ENCODE measurements around the gene ABCA4.

ABCA4 gene

DNA sequence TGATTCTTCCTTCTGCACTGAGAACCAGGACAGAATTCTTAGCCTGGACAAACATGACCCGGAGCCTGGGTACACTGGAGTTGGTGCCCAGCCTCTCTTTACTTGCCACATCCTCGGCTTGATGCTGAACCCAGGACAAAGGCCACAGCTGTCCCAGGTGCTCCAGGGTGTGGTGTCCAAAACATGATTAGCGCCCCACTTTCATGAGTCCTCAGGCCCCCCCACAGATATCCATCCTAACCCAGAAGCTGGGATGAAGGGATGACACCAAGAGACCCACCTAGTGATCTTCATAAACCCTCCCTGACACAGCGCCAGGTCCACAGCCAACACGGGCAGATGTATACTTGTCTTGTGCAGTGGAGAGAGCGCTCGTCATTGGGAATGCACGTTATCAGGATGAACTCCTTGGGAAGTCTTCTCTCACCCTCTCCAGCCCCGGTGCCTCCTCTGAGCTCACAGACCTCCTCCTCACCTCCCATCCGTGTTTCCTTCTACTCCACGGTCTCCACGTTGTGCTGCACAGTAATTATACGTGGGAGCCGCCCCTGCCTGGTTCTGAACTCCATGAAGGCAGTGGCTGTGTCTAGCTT is 3.6 kb downstream of the ABCA4 start:
- TF ChIP-seq GATA1 (IDR thresholded peaks at IDR 0.05; ENCODE audit: low read depth, low read length) (no peak), POLR2A (IDR thresholded peaks at IDR 0.05; ENCODE audit: low read length) (no peak)
- no peak for DNase-seq

- no peak for DNase-seq
- TF ChIP-seq POLR2A (IDR thresholded peaks at IDR 0.05; ENCODE audit: low read length) (no peak), GATA1 (IDR thresholded peaks at IDR 0.05; ENCODE audit: low read depth, low read length) (no peak)
Measured at GRCh38 chr1:94115900-94116436, 5.0 kb downstream of the ABCA4 start.

DNA sequence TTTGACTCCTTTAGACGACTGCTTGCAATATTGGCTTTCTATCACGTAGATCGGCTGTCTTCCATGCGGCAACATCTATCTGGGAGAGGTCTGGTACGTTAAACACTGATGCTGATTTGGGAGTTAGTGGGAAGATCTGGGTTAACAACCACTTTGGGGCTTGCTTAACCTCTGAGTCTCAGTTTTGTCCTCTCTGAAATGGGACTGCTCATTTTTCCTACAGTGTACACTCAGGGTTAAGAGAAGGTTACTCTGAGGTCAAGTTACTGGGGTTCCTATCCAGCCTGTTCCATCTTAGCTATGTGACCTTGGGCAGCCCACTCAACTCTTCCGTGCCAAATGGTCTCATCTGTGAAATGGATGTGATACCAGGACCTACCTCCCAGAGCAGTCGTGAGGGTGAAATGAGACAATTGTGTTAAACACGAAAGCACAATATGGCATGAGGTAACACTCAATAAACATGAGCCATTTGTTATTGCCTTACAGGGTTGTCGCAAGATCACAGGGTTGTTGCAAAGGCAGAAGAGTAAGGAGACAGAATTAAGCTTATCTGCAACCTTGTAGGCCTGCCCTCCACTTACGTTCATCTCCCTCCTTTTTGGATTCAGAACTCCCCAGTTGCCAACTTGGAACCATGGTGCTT is 5.6 kb downstream of the ABCA4 start:
- TF ChIP-seq POLR2A (IDR thresholded peaks at IDR 0.05; ENCODE audit: low read length), result no peak
- no peak for TF ChIP-seq GATA1 (IDR thresholded peaks at IDR 0.05; ENCODE audit: low read depth, low read length)
- DNase-seq, result no peak

DNA sequence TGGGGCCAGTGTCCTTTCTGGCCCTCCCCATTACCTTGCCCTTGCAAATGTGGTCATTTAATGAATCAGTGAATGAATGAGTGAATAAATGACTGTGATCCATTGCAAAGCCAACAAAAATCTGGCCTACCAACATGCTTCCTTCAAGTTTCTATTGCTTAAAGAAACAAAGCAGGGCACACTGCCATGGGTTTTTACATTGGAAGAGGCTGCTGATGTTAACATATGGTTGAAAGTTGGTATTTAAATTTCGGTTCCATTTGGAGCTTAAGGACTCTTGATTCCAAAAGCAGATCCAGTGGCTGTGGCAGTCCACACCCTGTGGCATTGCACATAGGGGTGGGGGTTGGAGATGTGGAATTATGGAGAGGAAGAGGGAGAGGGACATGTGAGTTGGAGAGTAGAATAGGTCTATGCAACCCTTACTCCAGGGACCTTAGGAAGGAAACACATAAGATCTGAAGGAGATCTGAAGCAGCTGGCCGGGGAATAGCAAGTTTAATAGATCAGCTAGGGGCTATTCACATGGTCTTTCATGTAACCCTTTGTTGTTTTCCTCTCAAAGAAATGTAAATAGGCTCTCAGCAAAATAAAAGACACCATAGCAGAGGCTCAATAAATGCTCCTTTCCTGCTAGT is 7.2 kb downstream of the ABCA4 start:
- DNase-seq, result no peak
- no peak for TF ChIP-seq POLR2A (IDR thresholded peaks at IDR 0.05; ENCODE audit: low read length)
- TF ChIP-seq GATA1 (IDR thresholded peaks at IDR 0.05; ENCODE audit: low read depth, low read length), result no peak

DNA sequence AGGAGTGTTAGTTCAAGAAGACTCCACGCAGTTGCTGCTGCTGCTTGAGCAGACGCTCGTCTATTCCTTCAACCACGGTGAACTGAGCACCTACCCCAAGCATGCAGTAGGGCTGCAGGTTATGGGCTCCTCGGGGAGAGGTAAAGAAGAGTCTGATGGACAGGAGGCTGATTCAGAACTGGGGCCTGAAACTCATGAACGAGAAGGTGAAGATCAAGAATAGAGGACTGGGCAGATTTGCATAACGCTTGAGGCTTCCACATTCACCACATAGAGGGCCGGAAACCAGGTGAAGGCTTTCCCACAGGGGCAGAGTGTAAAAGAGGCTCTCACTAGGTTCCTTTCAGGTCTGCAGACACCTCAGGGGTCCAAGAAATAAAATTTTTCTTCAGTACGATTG is 9.1 kb downstream of the ABCA4 start:
- TF ChIP-seq POLR2A (IDR thresholded peaks at IDR 0.05; ENCODE audit: low read length) (no peak), GATA1 (IDR thresholded peaks at IDR 0.05; ENCODE audit: low read depth, low read length) (no peak)
- no peak for DNase-seq

GRCh38 chr1:94110946-94111740 is 9.8 kb downstream of the ABCA4 start:
- no peak for DNase-seq
- TF ChIP-seq POLR2A (IDR thresholded peaks at IDR 0.05; ENCODE audit: low read length) (no peak), GATA1 (IDR thresholded peaks at IDR 0.05; ENCODE audit: low read depth, low read length) (no peak)

DNA sequence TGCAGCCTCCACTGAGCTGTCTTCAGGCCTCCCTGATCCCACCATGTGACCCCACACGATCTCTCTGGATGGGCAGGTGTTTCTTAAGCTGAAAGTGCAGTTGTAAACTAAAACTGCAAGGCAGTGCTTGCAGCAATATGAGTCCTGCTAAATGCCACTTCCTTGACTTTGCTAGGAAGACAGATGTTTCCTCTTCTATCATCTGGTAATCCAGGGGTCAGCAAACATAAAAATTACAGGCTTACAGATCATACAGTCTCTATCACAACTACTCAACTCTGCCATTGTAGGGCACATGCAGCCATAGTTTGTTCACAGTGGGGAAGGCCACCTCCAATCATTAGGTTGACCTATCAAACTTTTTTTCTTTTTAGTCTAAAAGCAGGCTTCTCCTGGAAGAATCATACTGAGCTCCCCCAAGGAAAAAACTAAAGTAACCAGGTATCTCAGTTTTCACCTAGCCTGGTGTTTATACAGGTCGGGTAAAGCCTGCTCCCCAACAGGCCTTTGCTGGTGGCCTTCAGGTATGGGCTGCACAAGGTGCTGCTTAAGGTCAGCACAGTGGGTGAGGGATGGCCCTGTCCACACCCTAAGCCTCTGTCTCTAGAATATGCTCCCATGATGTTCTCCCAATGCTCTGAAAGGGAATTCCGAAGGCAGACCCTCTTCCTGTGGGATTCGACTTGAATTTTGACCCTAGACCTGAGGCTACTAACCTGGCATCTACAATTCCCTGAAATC is 10.8 kb downstream of the ABCA4 start:
- DNase-seq, result no peak
- TF ChIP-seq GATA1 (IDR thresholded peaks at IDR 0.05; ENCODE audit: low read depth, low read length) (no peak), POLR2A (IDR thresholded peaks at IDR 0.05; ENCODE audit: low read length) (no peak)

DNA sequence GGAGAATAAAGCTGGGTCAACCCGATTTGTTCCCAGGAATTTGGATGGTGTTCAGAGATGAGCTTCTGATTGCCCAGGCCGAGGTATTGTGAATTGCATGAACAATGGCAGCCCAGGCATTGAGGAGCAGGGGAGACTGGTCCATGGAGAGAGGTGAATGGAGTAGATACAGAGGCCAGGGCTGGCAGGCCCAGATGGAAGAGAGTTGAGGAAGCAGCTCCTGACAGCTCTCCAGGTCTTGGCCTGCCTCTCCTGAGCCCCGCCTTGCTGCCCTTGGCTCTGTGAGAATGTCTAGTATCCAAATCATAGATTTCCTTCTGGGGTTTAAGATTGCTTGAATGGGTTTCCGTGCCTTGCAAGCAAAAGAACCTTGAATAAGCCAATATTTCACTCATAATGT is 11.5 kb downstream of the ABCA4 start:
- TF ChIP-seq POLR2A (IDR thresholded peaks at IDR 0.05; ENCODE audit: low read length), result no peak
- TF ChIP-seq GATA1 (IDR thresholded peaks at IDR 0.05; ENCODE audit: low read depth, low read length), result no peak
- DNase-seq, result no peak

GRCh38 chr1:94107141-94107540 is 13.8 kb downstream of the ABCA4 start:
- DNase-seq, result no peak
- TF ChIP-seq GATA1 (IDR thresholded peaks at IDR 0.05; ENCODE audit: low read depth, low read length), result no peak
- TF ChIP-seq POLR2A (IDR thresholded peaks at IDR 0.05; ENCODE audit: low read length), result no peak

- DNase-seq, result no peak
- TF ChIP-seq GATA1 (IDR thresholded peaks at IDR 0.05; ENCODE audit: low read depth, low read length), result no peak
- no peak for TF ChIP-seq POLR2A (IDR thresholded peaks at IDR 0.05; ENCODE audit: low read length)
Measured at GRCh38 chr1:94106716-94107115, 14.2 kb downstream of the ABCA4 start.

- no peak for DNase-seq
- TF ChIP-seq GATA1 (IDR thresholded peaks at IDR 0.05; ENCODE audit: low read depth, low read length) (no peak), POLR2A (IDR thresholded peaks at IDR 0.05; ENCODE audit: low read length) (no peak)
Measured at GRCh38 chr1:94105957-94106529, 14.9 kb downstream of the ABCA4 start.

GRCh38 chr1:94105581-94105952 is 15.4 kb downstream of the ABCA4 start:
- DNase-seq, result no peak
- no peak for TF ChIP-seq POLR2A (IDR thresholded peaks at IDR 0.05; ENCODE audit: low read length)
- TF ChIP-seq GATA1 (IDR thresholded peaks at IDR 0.05; ENCODE audit: low read depth, low read length), result no peak
